Measurements from ENCODE around the gene CD2.
A peak's percentile ranks its signal among the peaks of the same experiment; 100 is the strongest.

Gene CD2

GRCh38 chr1:116732726-116733125 lies 21.5 kb upstream of the CD2 start:
- FAIRE-seq (no peak), DNase-seq (ENCODE audit: insufficient read length, low spot score) (no peak)
- no peak for TF ChIP-seq CTCF (IDR thresholded peaks at IDR 0.05; ENCODE audit: insufficient read depth, missing control alignments)

DNA sequence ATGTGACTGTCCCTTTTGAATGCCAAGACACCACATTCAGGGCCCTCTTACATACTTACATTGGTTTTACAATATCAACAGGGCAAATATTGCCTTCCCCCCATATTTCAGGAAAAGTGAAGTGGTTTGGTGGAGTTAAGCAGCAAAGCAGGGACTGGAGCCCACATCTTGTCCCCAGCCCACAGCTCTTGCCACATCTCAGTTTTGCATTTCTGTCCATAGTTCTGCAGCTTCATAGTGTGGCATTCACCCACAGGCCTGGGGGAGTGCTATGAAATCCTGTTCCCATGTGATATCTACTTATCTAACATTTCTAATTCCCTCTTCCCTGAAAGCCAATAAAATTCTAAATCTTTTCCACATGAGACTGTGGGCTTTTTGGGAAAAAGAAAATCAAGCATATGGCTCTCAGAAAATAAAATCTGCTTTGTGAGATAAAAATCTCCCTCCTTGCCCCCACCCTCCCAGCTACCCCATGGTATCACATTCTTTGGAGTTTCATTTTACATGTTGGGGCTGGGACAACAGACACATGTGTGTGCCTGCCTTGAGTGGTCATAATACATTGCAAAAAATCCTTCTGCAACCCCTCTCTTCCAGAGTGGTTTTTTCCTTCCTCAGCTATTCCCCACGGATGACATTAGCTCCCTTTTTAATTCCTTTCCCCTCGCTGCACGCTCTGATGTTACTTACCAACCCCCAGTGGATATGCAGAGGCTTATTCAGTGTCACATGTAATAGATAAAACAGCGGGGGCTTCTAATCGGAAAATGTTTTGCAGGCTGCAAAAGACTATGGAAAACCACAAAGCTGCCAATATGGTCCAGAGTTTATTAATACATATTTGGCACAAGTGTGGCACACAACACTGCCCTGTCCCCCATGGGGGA lies 20.5 kb upstream of the CD2 start:
- TF ChIP-seq CTCF (IDR thresholded peaks at IDR 0.05; ENCODE audit: insufficient read depth, missing control alignments) = no peak
- DNase-seq (ENCODE audit: insufficient read length, low spot score) (no peak), FAIRE-seq (no peak)

GRCh38 chr1:116735246-116735645 lies 19.0 kb upstream of the CD2 start:
- FAIRE-seq (no peak), DNase-seq (ENCODE audit: insufficient read length, low spot score) (no peak)
- no peak for TF ChIP-seq CTCF (IDR thresholded peaks at IDR 0.05; ENCODE audit: insufficient read depth, missing control alignments)

GRCh38 chr1:116737020-116737854 lies 17.0 kb upstream of the CD2 start:
- DNase-seq (ENCODE audit: insufficient read length, low spot score) = peak; percentile 26
- no peak for FAIRE-seq
- TF ChIP-seq CTCF (IDR thresholded peaks at IDR 0.05; ENCODE audit: insufficient read depth, missing control alignments) = peak; percentile 88

- DNase-seq (ENCODE audit: insufficient read length, low spot score) (no peak), FAIRE-seq (no peak)
- no peak for TF ChIP-seq CTCF (IDR thresholded peaks at IDR 0.05; ENCODE audit: insufficient read depth, missing control alignments)
Observed at GRCh38 chr1:116737855-116738321, 16.3 kb upstream of the CD2 start.

GRCh38 chr1:116738673-116739370 lies 15.4 kb upstream of the CD2 start:
- DNase-seq (ENCODE audit: insufficient read length, low spot score) (no peak), FAIRE-seq (no peak)
- no peak for TF ChIP-seq CTCF (IDR thresholded peaks at IDR 0.05; ENCODE audit: insufficient read depth, missing control alignments)
